Upper lobe of left lung (tissue), 6 donors: ENCODE data around the gene GNGT2. TPM values are rescaled to one million over a fixed set of nuclear protein-coding genes. Genes with fewer than 3 reads are reported as not detected.
"Not testable (repeated sequence)": the region's sequence is repeated elsewhere in the genome, so short reads cannot be mapped to it uniquely, and the experiment has no call there.

ENCODE experiments used
- ATAC-seq, 2 donors: fragments of 200-7000 bp; cut with Tn5 transposase; one replicate each; pipeline ENCODE4 v1.9.1; 2022; ENCODE audit warnings: mild to moderate bottlenecking in 2 of 2, moderate library complexity in 2 of 2; ENCODE audit not compliant: low FRiP score in 2 of 2
- DNase-seq, 2 donors: peaks; one replicate each; pipeline ENCODE4 v3.0.0-alpha.2; 2019 to 2020
- H3K27ac ChIP-seq, 4 donors: fragments of 200-600 bp; sonication (generic); one replicate each; pipeline ENCODE4 v1.5.1; 2016 to 2019
- H3K27me3 ChIP-seq, 4 donors: fragments of 200-600 bp; sonication (generic); one replicate each; pipeline ENCODE4 v1.5.1; 2017 to 2019
- H3K36me3 ChIP-seq, 4 donors: fragments of 200-600 bp; sonication (generic); one replicate each; pipeline ENCODE4 v1.5.1; 2016 to 2019
- H3K4me1 ChIP-seq, 4 donors: fragments of 200-600 bp; sonication (generic); one replicate each; pipeline ENCODE4 v1.5.1; 2018 to 2019
- H3K4me3 ChIP-seq, 4 donors: fragments of 200-600 bp; sonication (generic); one replicate each; pipeline ENCODE4 v1.5.1; 2017 to 2019; ENCODE audit warnings: mild to moderate bottlenecking in 2 of 4, moderate library complexity in 1 of 4
- H3K9me3 ChIP-seq, 4 donors: fragments of 200-600 bp; sonication (generic); one replicate each; pipeline ENCODE4 v1.5.1; 2018 to 2019
- CTCF ChIP-seq, 6 experiments: fragments of 450-650 bp in 4 of 6; fragments of 200-600 bp in 2 of 6; sonication (generic) in 2 of 6; IDR thresholded peaks; one replicate each; pipeline ENCODE4 v1.5.1; 2016 to 2019; ENCODE audit warnings: antibody characterized with exemption in 6 of 6
- EP300 ChIP-seq, 4 donors: sonication (generic); formaldehyde crosslinking; IDR thresholded peaks; one replicate each; pipeline ENCODE4 v1.5.1; 2017; ENCODE audit warnings: antibody characterized with exemption in 4 of 4, control low read depth in 2 of 4
- POLR2A ChIP-seq, 4 donors: fragments of 450-650 bp; IDR thresholded peaks; one replicate each; pipeline ENCODE4 v1.5.1; 2016 to 2017; ENCODE audit warnings: antibody characterized with exemption in 4 of 4, mild to moderate bottlenecking in 2 of 4
- POLR2AphosphoS5 ChIP-seq, 2 donors: sonication (generic); formaldehyde crosslinking; IDR thresholded peaks; one replicate each; pipeline ENCODE4 v1.5.1; 2017; ENCODE audit warnings: antibody characterized with exemption in 2 of 2
- WGBS, 2 donors: methylation state at CpG; one replicate each; pipeline ENCODE4 v1.1.5; 2017 to 2018; 5-methylcytosine and 5-hydroxymethylcytosine counted together
- total RNA-seq, 6 donors: library from RNA; depleted of rRNA in 4 of 6; stranded (reverse); fragments of >200 nt in 4 of 6; gene quantifications; one replicate each; pipeline versions ENCODE4 v1.1.0 to v1.2.1, GENCODE V29; 2016 to 2021
- donor health status: DM: no; HTN: no; CAD: no; lungs with moderate emphysema.
- donor health status: DM: no; HTN: yes; CAD: no; lungs with severe emphysema.

The GNGT2 gene
- total RNA-seq, 6 donors from 2014 or later = 1.1 to 22.5 (median 9.9) TPM

- ATAC-seq (no peak), DNase-seq (no peak)
- WGBS, 2 donors = 81 to 82% methylated on average over 3 of the region's 3 CpGs
- peaks cover 0 to 6% (median 1%) of the 10 kb centered on the region in 4 donors for H3K9me3 ChIP-seq
- H3K4me1 ChIP-seq = peaks cover 0 to 5% (median 4%) of the 10 kb centered on the region in 4 donors
- no peak overlapping the region for H3K4me3 ChIP-seq
- H3K27ac ChIP-seq = no peak overlapping the region
- TF ChIP-seq POLR2A (IDR thresholded peaks at IDR 0.05) (no peak), CTCF (IDR thresholded peaks at IDR 0.05) (no peak), EP300 (IDR thresholded peaks at IDR 0.05) (no peak), POLR2AphosphoS5 (IDR thresholded peaks at IDR 0.05) (no peak)
- H3K27me3 ChIP-seq = no peaks in the 10 kb centered on the region
- H3K36me3 ChIP-seq = no peaks in the 10 kb centered on the region
Observed at GRCh38 chr17:49187301-49187700, 23.1 kb downstream of the GNGT2 start.

- not testable (repeated sequence) for H3K4me3 ChIP-seq, H3K27ac ChIP-seq, ATAC-seq, H3K4me1 ChIP-seq, H3K27me3 ChIP-seq, DNase-seq, H3K36me3 ChIP-seq, H3K9me3 ChIP-seq
- 100% methylated on average over 1 of the region's 1 CpG for WGBS, 2 donors
Observed at GRCh38 chr17:49185381-49185780, 25.0 kb downstream of the GNGT2 start.

GRCh38 chr17:49184522-49184921, 25.9 kb downstream of the GNGT2 start:
- H3K9me3 ChIP-seq, ATAC-seq, H3K36me3 ChIP-seq, H3K27me3 ChIP-seq, H3K4me1 ChIP-seq, H3K27ac ChIP-seq, H3K4me3 ChIP-seq, DNase-seq: not testable (repeated sequence)

GRCh38 chr17:49183801-49184200, 26.6 kb downstream of the GNGT2 start:
- no peak overlapping the region for H3K4me3 ChIP-seq
- peak in 1 of 2 donors; percentile 49 for ATAC-seq
- peak in 1 of 2 donors; percentile 62 for DNase-seq

GRCh38 chr17:49183341-49183740, 27.0 kb downstream of the GNGT2 start:
- no peak overlapping the region for H3K4me3 ChIP-seq
- WGBS, 2 donors = 90 to 94% methylated on average over 2 to 5 of the region's 5 CpGs
- no peaks in the 10 kb centered on the region for H3K4me1 ChIP-seq
- ATAC-seq = no peak
- H3K27me3 ChIP-seq = no peaks in the 10 kb centered on the region
- TF ChIP-seq POLR2A (IDR thresholded peaks at IDR 0.05) (no peak), POLR2AphosphoS5 (IDR thresholded peaks at IDR 0.05) (no peak), CTCF (IDR thresholded peaks at IDR 0.05) (no peak), EP300 (IDR thresholded peaks at IDR 0.05) (no peak)
- no peak overlapping the region for H3K27ac ChIP-seq
- peaks cover 0 to 6% (median 1%) of the 10 kb centered on the region in 4 donors for H3K9me3 ChIP-seq
- no peaks in the 10 kb centered on the region for H3K36me3 ChIP-seq
- DNase-seq = peak in 1 of 2 donors; percentile 21

More at GRCh38 chr17:49183801-49184200, 26.6 kb downstream of the GNGT2 start:
- TF ChIP-seq POLR2AphosphoS5 (IDR thresholded peaks at IDR 0.05) (no peak), CTCF (IDR thresholded peaks at IDR 0.05) (no peak), EP300 (IDR thresholded peaks at IDR 0.05) (no peak), POLR2A (IDR thresholded peaks at IDR 0.05) (no peak)
- Histone ChIP-seq H3K9me3 (peaks cover 0 to 6% (median 1%) of the 10 kb centered on the region in 4 donors), H3K27me3 (no peaks in the 10 kb centered on the region), H3K36me3 (no peaks in the 10 kb centered on the region), H3K27ac (no peak overlapping the region), H3K4me1 (no peaks in the 10 kb centered on the region)
- 81 to 97% methylated on average over 4 to 5 of the region's 7 CpGs for WGBS, 2 donors

GRCh38 chr17:49180998-49181635, 29.3 kb downstream of the GNGT2 start:
- ATAC-seq = no peak
- Histone ChIP-seq H3K9me3 (peaks cover 6 to 21% (median 14%) of the 10 kb centered on the region in 4 donors), H3K36me3 (no peaks in the 10 kb centered on the region), H3K27me3 (no peaks in the 10 kb centered on the region), H3K27ac (no peak overlapping the region), H3K4me3 (no peak overlapping the region), H3K4me1 (no peaks in the 10 kb centered on the region)
- 74 to 84% methylated on average over 6 of the region's 6 CpGs for WGBS, 2 donors
- DNase-seq = no peak
- TF ChIP-seq EP300 (IDR thresholded peaks at IDR 0.05) = no peak
- no peak for TF ChIP-seq POLR2AphosphoS5 (IDR thresholded peaks at IDR 0.05)
- no peak for TF ChIP-seq CTCF (IDR thresholded peaks at IDR 0.05)
- no peak for TF ChIP-seq POLR2A (IDR thresholded peaks at IDR 0.05)
